SK-N-SH (cell line): ENCODE data around the gene BEST1.

Source experiments
- CTCF ChIP-seq: fragments of 200-600 bp; sonication (generic); IDR thresholded peaks from 2 replicates; pipeline ENCODE4 v1.6.1; 2017; ENCODE audit warnings: antibody characterized with exemption, mild to moderate bottlenecking, moderate library complexity
- ELF1 ChIP-seq: IDR thresholded peaks from 2 replicates; pipeline ENCODE4 v1.4.0; 2012
- EZH2phosphoT487 ChIP-seq: fragments of 200-600 bp; sonication (generic); IDR thresholded peaks from 2 replicates; pipeline ENCODE4 v1.6.1; 2017; ENCODE audit warnings: low read depth, mixed run types, mild to moderate bottlenecking, antibody characterized with exemption, moderate library complexity, borderline replicate concordance
- MEF2A ChIP-seq: IDR thresholded peaks from 2 replicates; pipeline ENCODE4 v1.4.0; 2012; ENCODE audit warnings: low read depth, borderline replicate concordance
- POLR2AphosphoS5 ChIP-seq: IDR thresholded peaks from 2 replicates; pipeline ENCODE4 v1.6.1; 2012; ENCODE audit warnings: low read depth, low read length
- RAD21 ChIP-seq: IDR thresholded peaks from 2 replicates; pipeline ENCODE4 v1.6.1; 2012; ENCODE audit warnings: mild to moderate bottlenecking, low read length
- SMC3 ChIP-seq: IDR thresholded peaks from 2 replicates; pipeline ENCODE4 v1.6.1; 2012; ENCODE audit warnings: low read depth, low read length, improper control_type of control experiment
- TAF1 ChIP-seq: IDR thresholded peaks from 2 replicates; pipeline ENCODE4 v1.6.1; 2012; ENCODE audit warnings: low read depth, mild to moderate bottlenecking, low read length, moderate library complexity, borderline replicate concordance
- USF2 ChIP-seq: fragments of 150-350 bp; IDR thresholded peaks from 2 replicates; pipeline ENCODE4 v1.6.1; 2017; ENCODE audit warnings: antibody characterized with exemption, low read length, low read depth, borderline replicate concordance
- YY1 ChIP-seq: IDR thresholded peaks from 2 replicates; pipeline ENCODE4 v1.4.0; 2012; ENCODE audit warnings: low read depth, mild to moderate bottlenecking
- ZBTB33 ChIP-seq: IDR thresholded peaks from 2 replicates; pipeline ENCODE4 v1.4.0; 2012; ENCODE audit warnings: low read depth, borderline replicate concordance

GRCh38 chr11:62004473-62004872, 54.3 kb downstream of the BEST1 start:
- TF ChIP-seq ELF1 = no peak
- TF ChIP-seq EZH2phosphoT487 = no peak
- TF ChIP-seq CTCF = no peak
- no peak for TF ChIP-seq RAD21
- TF ChIP-seq POLR2AphosphoS5 = no peak
- TF ChIP-seq MEF2A = no peak
- TF ChIP-seq SMC3 = no peak
- TF ChIP-seq USF2 = no peak
- TF ChIP-seq YY1 = no peak
- no peak for TF ChIP-seq TAF1
- no peak for TF ChIP-seq ZBTB33
